GM23338 (cell line): Measurements from ENCODE around the gene IGF2. TPM values are rescaled to one million over a fixed set of nuclear protein-coding genes. Genes with fewer than 3 reads are reported as not detected.

Source experiments
- ATAC-seq: fragments of 200-7000 bp; cut with Tn5 transposase; 3 replicates; pipeline ENCODE4 v1.9.1; 2020
- DNase-seq: peaks from one replicate; pipeline ENCODE4 v3.0.0-alpha.2; 2015; ENCODE audit warnings: low spot score
- H2AFZ ChIP-seq: fragments of 200-600 bp; sonication (generic); 2 replicates; pipeline ENCODE4 v1.8.0; 2016; ENCODE audit warnings: antibody characterized with exemption, mild to moderate bottlenecking, moderate library complexity
- H3F3A ChIP-seq: fragments of 200-600 bp; sonication (generic); replicated peaks from 2 replicates; pipeline ENCODE4 v1.8.0; 2017; ENCODE audit warnings: antibody characterized with exemption, mixed run types, low read depth
- H3K27ac ChIP-seq: fragments of 200-600 bp; sonication (generic); 2 replicates; pipeline ENCODE4 v1.6.1; 2016; ENCODE audit warnings: low read depth
- H3K27me3 ChIP-seq: fragments of 200-600 bp; sonication (generic); 2 replicates; pipeline ENCODE4 v1.8.0; 2016; ENCODE audit warnings: mild to moderate bottlenecking, mixed run types, moderate library complexity; ENCODE audit not compliant: insufficient read depth
- H3K36me3 ChIP-seq: fragments of 200-600 bp; sonication (generic); 2 replicates; pipeline ENCODE4 v1.8.0; 2016; ENCODE audit warnings: mild to moderate bottlenecking; ENCODE audit not compliant: insufficient read depth
- H3K4me1 ChIP-seq: fragments of 200-600 bp; sonication (generic); 2 replicates; pipeline ENCODE4 v1.8.0; 2016; ENCODE audit warnings: mild to moderate bottlenecking, moderate library complexity; ENCODE audit not compliant: insufficient read depth
- H3K4me2 ChIP-seq: fragments of 200-600 bp; sonication (generic); 2 replicates; pipeline ENCODE4 v1.7.1; 2017; ENCODE audit warnings: mixed run types
- H3K4me3 ChIP-seq: fragments of 200-600 bp; sonication (generic); 2 replicates; pipeline ENCODE4 v1.6.1; 2016; ENCODE audit warnings: mixed run types
- H3K79me2 ChIP-seq: fragments of 200-600 bp; sonication (generic); replicated peaks from 2 replicates; pipeline ENCODE4 v1.8.0; 2017; ENCODE audit warnings: mild to moderate bottlenecking; ENCODE audit not compliant: insufficient read depth
- H3K9me2 ChIP-seq: fragments of 200-600 bp; sonication (generic); 2 replicates; pipeline ENCODE4 v1.8.0; 2017; ENCODE audit not compliant: insufficient read depth
- H4K20me1 ChIP-seq: fragments of 200-600 bp; sonication (generic); replicated peaks from 2 replicates; pipeline ENCODE4 v1.8.0; 2017; ENCODE audit warnings: mild to moderate bottlenecking; ENCODE audit not compliant: insufficient read depth
- H3K27ac Mint-ChIP-seq: 2 replicates; pipeline ENCODE4 v1.8.0; 2020; ENCODE audit warnings: inconsistent platforms, mild to moderate bottlenecking, moderate library complexity, mixed read lengths
- H3K27me3 Mint-ChIP-seq: 3 replicates; pipeline ENCODE4 v1.8.0; 2022; ENCODE audit warnings: low read depth, mild to moderate bottlenecking, moderate library complexity, mixed read lengths, inconsistent platforms; ENCODE audit not compliant: insufficient read depth, poor library complexity
- H3K36me3 Mint-ChIP-seq: 3 replicates; pipeline ENCODE4 v1.8.0; 2021; ENCODE audit warnings: low read depth, mild to moderate bottlenecking, inconsistent platforms, moderate library complexity, mixed read lengths
- H3K4me1 Mint-ChIP-seq: 3 replicates; pipeline ENCODE4 v1.8.0; 2020; ENCODE audit warnings: mild to moderate bottlenecking, inconsistent platforms, mixed read lengths
- H3K4me3 Mint-ChIP-seq: 3 replicates; pipeline ENCODE4 v1.8.0; 2021; ENCODE audit warnings: moderate library complexity, mild to moderate bottlenecking, inconsistent platforms, mixed read lengths
- H3K9me3 Mint-ChIP-seq: 3 replicates; pipeline ENCODE4 v1.8.0; 2020; ENCODE audit warnings: moderate library complexity, mild to moderate bottlenecking, inconsistent platforms, mixed read lengths
- CREB1 ChIP-seq: fragments of 250-450 bp; sonication (Bioruptor Pico); IDR thresholded peaks from 2 replicates; pipeline ENCODE4 v1.5.0; 2020; ENCODE audit warnings: low read depth, mild to moderate bottlenecking, moderate library complexity
- EZH2 ChIP-seq: fragments of 200-600 bp; sonication (generic); IDR thresholded peaks from one replicate; pipeline ENCODE4 v1.8.0; 2017; ENCODE audit warnings: antibody characterized with exemption, mild to moderate bottlenecking, low read depth; ENCODE audit not compliant: unreplicated experiment
- EZH2phosphoT487 ChIP-seq: fragments of 200-600 bp; sonication (generic); IDR thresholded peaks from one replicate; pipeline ENCODE4 v1.8.1; 2018; ENCODE audit warnings: antibody characterized with exemption; ENCODE audit not compliant: unreplicated experiment
- JUNB ChIP-seq: IDR thresholded peaks from one replicate; pipeline ENCODE4 v1.6.1; 2016; ENCODE audit warnings: antibody characterized with exemption; ENCODE audit not compliant: unreplicated experiment
- NANOG ChIP-seq: IDR thresholded peaks from 2 replicates; pipeline ENCODE4 v1.6.1; 2016; ENCODE audit warnings: antibody characterized with exemption, borderline replicate concordance
- POLR2AphosphoS5 ChIP-seq: IDR thresholded peaks from 2 replicates; pipeline ENCODE4 v1.6.1; 2016; ENCODE audit warnings: antibody characterized with exemption, low read depth
- ZNF114 ChIP-seq: fragments of 250-450 bp; sonication (Bioruptor Pico); IDR thresholded peaks from 2 replicates; pipeline ENCODE4 v1.5.0; 2020; ENCODE audit warnings: mild to moderate bottlenecking, moderate library complexity
- ZNF331 ChIP-seq: fragments of 250-450 bp; sonication (Bioruptor Pico); IDR thresholded peaks from 2 replicates; pipeline ENCODE4 v1.5.0; 2020; ENCODE audit warnings: low read depth, mild to moderate bottlenecking, moderate library complexity
- long read RNA-seq: library from polyadenylated mRNA; unstranded; transcript quantifications from one replicate; pipeline ENCODE4 v2.0.0, GENCODE V29; 2020; ENCODE audit not compliant: unreplicated experiment
- polyA plus RNA-seq: library from polyadenylated mRNA; unstranded; fragments of >200 nt; fragmentation: Nextera tagmentation; extraction: Ambion mirVana; gene quantifications from 2 replicates; pipeline ENCODE4 v1.2.1, GENCODE V29; 2016
- total RNA-seq: library from RNA; depleted of rRNA; stranded (reverse); fragments of >200 nt; shearing (Covaris generic); gene quantifications from 2 replicates; pipeline ENCODE4 v1.2.3, GENCODE V29; 2014; rRNA removed
- TF ChIP-seq, protein P1 (sequence below): IDR thresholded peaks from 2 replicates; pipeline ENCODE4 v1.6.1; 2016; ENCODE audit warnings: antibody characterized with exemption
- TF ChIP-seq, protein P2 (sequence below): IDR thresholded peaks from one replicate; pipeline ENCODE4 v1.6.1; 2018; ENCODE audit warnings: antibody characterized with exemption; ENCODE audit not compliant: unreplicated experiment
- TF ChIP-seq, protein P3 (sequence below), 2 experiments: fragments of 200-600 bp in 1 of 2; sonication (generic) in 1 of 2; conservative IDR thresholded peaks; 2 replicates each; pipeline versions ENCODE4 v1.5.1 to v1.6.1; 2016 to 2017; ENCODE audit warnings: antibody characterized with exemption in 2 of 2, low read depth in 2 of 2, mild to moderate bottlenecking in 2 of 2, moderate library complexity in 1 of 2
- TF ChIP-seq, protein P4 (sequence below): fragments of 250-450 bp; sonication (Bioruptor Pico); IDR thresholded peaks from 2 replicates; pipeline ENCODE4 v1.5.0; 2020; ENCODE audit warnings: mild to moderate bottlenecking, moderate library complexity

IGF2 gene, protein sequence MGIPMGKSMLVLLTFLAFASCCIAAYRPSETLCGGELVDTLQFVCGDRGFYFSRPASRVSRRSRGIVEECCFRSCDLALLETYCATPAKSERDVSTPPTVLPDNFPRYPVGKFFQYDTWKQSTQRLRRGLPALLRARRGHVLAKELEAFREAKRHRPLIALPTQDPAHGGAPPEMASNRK
- total RNA-seq = 0.70 and 1.4 TPM in 2 replicates
- 4.0 and 4.4 TPM in 2 replicates for polyA plus RNA-seq
- long read RNA-seq = 0 reads

GRCh38 chr11:2139123-2139521, at the start of gene IGF2:
Gene IGF2, minus strand, starts transcription at chr11:2139389. Its CDS starts 3,866 bp downstream, at chr11:2135523.
- H3K9me3 Mint-ChIP-seq = peaks cover 6% of the 10 kb centered on the region; the same call in 1 of the 3 replicates
- peak within 1 kb of the TSS; percentile 59 for H3K4me3 ChIP-seq
- H3K27me3 ChIP-seq = peaks cover 86% of the 10 kb centered on the region
- no peaks in the 10 kb centered on the region for H3K9me2 ChIP-seq
- H4K20me1 ChIP-seq = peaks cover 15% of the 10 kb centered on the region
- ATAC-seq (no peak; the same call in 2 of the 3 replicates), DNase-seq (peak; percentile 62)
- H3K36me3 ChIP-seq = no peaks in the 10 kb centered on the region
- no peaks in the 10 kb centered on the region for H3K79me2 ChIP-seq
- H3K27ac Mint-ChIP-seq = no peak within 1 kb of the TSS
- no peak within 1 kb of the TSS for H3K27ac ChIP-seq
- no peak for TF ChIP-seq JUNB
- TF ChIP-seq, protein P1, sequence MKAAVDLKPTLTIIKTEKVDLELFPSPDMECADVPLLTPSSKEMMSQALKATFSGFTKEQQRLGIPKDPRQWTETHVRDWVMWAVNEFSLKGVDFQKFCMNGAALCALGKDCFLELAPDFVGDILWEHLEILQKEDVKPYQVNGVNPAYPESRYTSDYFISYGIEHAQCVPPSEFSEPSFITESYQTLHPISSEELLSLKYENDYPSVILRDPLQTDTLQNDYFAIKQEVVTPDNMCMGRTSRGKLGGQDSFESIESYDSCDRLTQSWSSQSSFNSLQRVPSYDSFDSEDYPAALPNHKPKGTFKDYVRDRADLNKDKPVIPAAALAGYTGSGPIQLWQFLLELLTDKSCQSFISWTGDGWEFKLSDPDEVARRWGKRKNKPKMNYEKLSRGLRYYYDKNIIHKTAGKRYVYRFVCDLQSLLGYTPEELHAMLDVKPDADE = no peak
- TF ChIP-seq, protein P2, sequence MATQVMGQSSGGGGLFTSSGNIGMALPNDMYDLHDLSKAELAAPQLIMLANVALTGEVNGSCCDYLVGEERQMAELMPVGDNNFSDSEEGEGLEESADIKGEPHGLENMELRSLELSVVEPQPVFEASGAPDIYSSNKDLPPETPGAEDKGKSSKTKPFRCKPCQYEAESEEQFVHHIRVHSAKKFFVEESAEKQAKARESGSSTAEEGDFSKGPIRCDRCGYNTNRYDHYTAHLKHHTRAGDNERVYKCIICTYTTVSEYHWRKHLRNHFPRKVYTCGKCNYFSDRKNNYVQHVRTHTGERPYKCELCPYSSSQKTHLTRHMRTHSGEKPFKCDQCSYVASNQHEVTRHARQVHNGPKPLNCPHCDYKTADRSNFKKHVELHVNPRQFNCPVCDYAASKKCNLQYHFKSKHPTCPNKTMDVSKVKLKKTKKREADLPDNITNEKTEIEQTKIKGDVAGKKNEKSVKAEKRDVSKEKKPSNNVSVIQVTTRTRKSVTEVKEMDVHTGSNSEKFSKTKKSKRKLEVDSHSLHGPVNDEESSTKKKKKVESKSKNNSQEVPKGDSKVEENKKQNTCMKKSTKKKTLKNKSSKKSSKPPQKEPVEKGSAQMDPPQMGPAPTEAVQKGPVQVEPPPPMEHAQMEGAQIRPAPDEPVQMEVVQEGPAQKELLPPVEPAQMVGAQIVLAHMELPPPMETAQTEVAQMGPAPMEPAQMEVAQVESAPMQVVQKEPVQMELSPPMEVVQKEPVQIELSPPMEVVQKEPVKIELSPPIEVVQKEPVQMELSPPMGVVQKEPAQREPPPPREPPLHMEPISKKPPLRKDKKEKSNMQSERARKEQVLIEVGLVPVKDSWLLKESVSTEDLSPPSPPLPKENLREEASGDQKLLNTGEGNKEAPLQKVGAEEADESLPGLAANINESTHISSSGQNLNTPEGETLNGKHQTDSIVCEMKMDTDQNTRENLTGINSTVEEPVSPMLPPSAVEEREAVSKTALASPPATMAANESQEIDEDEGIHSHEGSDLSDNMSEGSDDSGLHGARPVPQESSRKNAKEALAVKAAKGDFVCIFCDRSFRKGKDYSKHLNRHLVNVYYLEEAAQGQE = no peak
- TF ChIP-seq CREB1 = no peak
- TF ChIP-seq, protein P3, sequence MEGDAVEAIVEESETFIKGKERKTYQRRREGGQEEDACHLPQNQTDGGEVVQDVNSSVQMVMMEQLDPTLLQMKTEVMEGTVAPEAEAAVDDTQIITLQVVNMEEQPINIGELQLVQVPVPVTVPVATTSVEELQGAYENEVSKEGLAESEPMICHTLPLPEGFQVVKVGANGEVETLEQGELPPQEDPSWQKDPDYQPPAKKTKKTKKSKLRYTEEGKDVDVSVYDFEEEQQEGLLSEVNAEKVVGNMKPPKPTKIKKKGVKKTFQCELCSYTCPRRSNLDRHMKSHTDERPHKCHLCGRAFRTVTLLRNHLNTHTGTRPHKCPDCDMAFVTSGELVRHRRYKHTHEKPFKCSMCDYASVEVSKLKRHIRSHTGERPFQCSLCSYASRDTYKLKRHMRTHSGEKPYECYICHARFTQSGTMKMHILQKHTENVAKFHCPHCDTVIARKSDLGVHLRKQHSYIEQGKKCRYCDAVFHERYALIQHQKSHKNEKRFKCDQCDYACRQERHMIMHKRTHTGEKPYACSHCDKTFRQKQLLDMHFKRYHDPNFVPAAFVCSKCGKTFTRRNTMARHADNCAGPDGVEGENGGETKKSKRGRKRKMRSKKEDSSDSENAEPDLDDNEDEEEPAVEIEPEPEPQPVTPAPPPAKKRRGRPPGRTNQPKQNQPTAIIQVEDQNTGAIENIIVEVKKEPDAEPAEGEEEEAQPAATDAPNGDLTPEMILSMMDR (conservative IDR thresholded peaks at IDR 0.05; ENCODE audit: low read depth in 2 of 2) = no peak
- no peak for TF ChIP-seq EZH2phosphoT487
- TF ChIP-seq EZH2 = no peak
- TF ChIP-seq POLR2AphosphoS5 = no peak
- no peak for TF ChIP-seq ZNF114 (CRISPR knock-in tag)
- no peak for TF ChIP-seq NANOG
- no peak for TF ChIP-seq ZNF331 (CRISPR knock-in tag)
- TF ChIP-seq, protein P4, sequence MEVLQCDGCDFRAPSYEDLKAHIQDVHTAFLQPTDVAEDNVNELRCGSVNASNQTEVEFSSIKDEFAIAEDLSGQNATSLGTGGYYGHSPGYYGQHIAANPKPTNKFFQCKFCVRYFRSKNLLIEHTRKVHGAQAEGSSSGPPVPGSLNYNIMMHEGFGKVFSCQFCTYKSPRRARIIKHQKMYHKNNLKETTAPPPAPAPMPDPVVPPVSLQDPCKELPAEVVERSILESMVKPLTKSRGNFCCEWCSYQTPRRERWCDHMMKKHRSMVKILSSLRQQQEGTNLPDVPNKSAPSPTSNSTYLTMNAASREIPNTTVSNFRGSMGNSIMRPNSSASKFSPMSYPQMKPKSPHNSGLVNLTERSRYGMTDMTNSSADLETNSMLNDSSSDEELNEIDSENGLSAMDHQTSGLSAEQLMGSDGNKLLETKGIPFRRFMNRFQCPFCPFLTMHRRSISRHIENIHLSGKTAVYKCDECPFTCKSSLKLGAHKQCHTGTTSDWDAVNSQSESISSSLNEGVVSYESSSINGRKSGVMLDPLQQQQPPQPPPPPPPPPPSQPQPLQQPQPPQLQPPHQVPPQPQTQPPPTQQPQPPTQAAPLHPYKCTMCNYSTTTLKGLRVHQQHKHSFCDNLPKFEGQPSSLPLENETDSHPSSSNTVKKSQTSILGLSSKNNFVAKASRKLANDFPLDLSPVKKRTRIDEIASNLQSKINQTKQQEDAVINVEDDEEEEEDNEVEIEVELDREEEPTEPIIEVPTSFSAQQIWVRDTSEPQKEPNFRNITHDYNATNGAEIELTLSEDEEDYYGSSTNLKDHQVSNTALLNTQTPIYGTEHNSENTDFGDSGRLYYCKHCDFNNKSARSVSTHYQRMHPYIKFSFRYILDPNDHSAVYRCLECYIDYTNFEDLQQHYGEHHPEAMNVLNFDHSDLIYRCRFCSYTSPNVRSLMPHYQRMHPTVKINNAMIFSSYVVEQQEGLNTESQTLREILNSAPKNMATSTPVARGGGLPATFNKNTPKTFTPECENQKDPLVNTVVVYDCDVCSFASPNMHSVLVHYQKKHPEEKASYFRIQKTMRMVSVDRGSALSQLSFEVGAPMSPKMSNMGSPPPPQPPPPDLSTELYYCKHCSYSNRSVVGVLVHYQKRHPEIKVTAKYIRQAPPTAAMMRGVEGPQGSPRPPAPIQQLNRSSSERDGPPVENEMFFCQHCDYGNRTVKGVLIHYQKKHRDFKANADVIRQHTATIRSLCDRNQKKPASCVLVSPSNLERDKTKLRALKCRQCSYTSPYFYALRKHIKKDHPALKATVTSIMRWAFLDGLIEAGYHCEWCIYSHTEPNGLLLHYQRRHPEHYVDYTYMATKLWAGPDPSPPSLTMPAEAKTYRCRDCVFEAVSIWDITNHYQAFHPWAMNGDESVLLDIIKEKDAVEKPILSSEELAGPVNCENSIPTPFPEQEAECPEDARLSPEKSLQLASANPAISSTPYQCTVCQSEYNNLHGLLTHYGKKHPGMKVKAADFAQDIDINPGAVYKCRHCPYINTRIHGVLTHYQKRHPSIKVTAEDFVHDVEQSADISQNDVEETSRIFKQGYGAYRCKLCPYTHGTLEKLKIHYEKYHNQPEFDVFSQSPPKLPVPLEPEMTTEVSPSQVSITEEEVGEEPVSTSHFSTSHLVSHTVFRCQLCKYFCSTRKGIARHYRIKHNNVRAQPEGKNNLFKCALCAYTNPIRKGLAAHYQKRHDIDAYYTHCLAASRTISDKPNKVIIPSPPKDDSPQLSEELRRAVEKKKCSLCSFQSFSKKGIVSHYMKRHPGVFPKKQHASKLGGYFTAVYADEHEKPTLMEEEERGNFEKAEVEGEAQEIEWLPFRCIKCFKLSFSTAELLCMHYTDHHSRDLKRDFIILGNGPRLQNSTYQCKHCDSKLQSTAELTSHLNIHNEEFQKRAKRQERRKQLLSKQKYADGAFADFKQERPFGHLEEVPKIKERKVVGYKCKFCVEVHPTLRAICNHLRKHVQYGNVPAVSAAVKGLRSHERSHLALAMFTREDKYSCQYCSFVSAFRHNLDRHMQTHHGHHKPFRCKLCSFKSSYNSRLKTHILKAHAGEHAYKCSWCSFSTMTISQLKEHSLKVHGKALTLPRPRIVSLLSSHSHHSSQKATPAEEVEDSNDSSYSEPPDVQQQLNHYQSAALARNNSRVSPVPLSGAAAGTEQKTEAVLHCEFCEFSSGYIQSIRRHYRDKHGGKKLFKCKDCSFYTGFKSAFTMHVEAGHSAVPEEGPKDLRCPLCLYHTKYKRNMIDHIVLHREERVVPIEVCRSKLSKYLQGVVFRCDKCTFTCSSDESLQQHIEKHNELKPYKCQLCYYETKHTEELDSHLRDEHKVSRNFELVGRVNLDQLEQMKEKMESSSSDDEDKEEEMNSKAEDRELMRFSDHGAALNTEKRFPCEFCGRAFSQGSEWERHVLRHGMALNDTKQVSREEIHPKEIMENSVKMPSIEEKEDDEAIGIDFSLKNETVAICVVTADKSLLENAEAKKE = no peak
- no peaks in the 10 kb centered on the region; the same call in 1 of the 2 replicates for H3F3A ChIP-seq
- H3K4me1 ChIP-seq = peaks cover 13% of the 10 kb centered on the region; the same call in 1 of the 2 replicates
- peak within 1 kb of the TSS; percentile 71 for H3K4me3 Mint-ChIP-seq
- H2AFZ ChIP-seq = no peak within 1 kb of the TSS
- H3K36me3 Mint-ChIP-seq = no peaks in the 10 kb centered on the region
- H3K27me3 Mint-ChIP-seq = peaks cover 76% of the 10 kb centered on the region
- H3K4me1 Mint-ChIP-seq = peaks cover 11% of the 10 kb centered on the region; the same call in 1 of the 3 replicates
- H3K4me2 ChIP-seq = peak within 1 kb of the TSS; percentile 70; the same call in 1 of the 2 replicates
